GM12874 (cell line): ENCODE data around the gene RAP1A.

ENCODE experiments used
- TF ChIP-seq, protein P1 (sequence below): IDR thresholded peaks from 2 replicates; pipeline ENCODE4 v1.5.1; 2011; ENCODE audit warnings: low read depth, mild to moderate bottlenecking, control low read depth, low read length, moderate library complexity; ENCODE audit not compliant: insufficient read depth

Gene RAP1A

DNA sequence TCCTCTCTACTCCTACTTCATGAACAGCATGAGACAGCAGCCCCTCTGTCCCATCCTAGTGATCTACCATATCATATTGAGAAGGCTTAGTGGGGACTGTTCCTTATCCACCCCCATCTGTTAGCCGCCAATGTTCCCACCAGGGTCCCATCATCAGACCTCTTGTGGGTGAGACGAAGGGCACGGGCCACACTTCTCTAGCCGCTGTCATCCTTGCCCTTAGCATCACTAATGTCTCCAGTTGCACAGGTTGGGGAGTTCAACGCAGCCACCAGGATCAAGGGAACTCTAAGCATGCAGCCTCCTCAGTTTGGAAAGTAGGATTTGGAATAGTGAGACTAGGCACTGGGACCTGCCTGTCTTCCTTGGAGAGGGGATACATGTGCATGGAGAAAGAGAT is 99.5 kb downstream of the RAP1A start:
- TF ChIP-seq, protein P1, sequence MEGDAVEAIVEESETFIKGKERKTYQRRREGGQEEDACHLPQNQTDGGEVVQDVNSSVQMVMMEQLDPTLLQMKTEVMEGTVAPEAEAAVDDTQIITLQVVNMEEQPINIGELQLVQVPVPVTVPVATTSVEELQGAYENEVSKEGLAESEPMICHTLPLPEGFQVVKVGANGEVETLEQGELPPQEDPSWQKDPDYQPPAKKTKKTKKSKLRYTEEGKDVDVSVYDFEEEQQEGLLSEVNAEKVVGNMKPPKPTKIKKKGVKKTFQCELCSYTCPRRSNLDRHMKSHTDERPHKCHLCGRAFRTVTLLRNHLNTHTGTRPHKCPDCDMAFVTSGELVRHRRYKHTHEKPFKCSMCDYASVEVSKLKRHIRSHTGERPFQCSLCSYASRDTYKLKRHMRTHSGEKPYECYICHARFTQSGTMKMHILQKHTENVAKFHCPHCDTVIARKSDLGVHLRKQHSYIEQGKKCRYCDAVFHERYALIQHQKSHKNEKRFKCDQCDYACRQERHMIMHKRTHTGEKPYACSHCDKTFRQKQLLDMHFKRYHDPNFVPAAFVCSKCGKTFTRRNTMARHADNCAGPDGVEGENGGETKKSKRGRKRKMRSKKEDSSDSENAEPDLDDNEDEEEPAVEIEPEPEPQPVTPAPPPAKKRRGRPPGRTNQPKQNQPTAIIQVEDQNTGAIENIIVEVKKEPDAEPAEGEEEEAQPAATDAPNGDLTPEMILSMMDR = no peak

DNA sequence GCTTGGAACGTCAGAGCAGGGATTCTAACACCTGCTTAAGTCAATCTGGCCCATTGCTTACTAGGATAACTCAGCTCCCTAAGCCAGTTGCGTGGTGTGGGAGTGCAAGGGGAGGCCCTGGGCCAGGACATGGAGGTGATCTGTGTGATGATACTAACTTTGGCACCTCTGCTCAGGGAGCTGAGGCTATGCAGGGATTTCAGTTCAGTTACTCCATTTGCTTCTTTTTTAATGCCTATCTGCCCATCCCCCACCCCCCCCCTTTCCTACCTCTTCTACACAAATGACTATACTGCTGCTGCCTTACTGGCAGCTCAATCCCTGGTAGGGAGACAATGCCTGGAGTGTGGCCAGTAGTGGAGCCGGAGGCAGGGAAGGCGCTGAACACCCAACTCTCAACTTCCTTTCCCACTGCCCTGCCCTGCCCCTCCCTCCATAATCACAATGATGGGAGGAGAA is 100.1 kb downstream of the RAP1A start:
- TF ChIP-seq, protein P1 = no peak

DNA sequence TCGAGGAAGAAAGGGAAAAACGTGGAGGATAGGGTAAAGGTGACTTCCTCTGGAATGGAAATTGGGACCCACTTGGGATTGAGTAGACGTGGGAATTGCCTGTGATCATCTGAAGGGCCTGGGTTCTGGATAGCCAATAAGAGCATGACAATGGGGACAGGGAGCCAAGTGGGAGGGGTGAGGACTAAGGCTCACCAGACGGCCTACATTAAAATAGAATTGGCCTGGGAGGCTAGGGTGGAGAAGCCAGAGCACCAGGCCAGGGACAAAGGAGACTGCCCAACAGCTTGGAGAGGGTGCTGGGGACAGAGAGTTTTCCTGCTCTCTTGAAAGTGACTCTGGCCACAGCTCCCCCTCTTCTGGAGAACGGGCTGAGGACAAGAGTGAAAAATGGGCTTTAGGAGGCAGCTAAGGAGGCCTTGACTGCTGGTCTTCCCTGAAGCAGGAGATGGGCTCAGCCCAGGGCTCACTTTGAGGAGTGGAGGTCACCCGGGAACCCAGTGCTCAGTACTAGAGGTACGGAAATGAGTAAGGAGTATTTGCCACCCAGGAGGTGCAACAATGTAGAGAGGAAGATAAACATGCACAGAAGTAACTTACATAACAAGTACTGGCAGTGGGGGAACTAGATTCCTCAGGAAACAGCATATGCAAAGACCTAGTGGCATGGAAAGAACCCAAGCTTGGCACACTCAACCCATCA is 100.8 kb downstream of the RAP1A start:
- TF ChIP-seq, protein P1 = no peak

GRCh38 chr1:111720977-111721786 is 101.6 kb downstream of the RAP1A start:
- TF ChIP-seq, protein P1 = no peak

GRCh38 chr1:111723091-111723806 is 103.7 kb downstream of the RAP1A start:
- TF ChIP-seq, protein P1 = no peak

- TF ChIP-seq, protein P1 = no peak
Observed at GRCh38 chr1:111723871-111724270, 104.3 kb downstream of the RAP1A start.

DNA sequence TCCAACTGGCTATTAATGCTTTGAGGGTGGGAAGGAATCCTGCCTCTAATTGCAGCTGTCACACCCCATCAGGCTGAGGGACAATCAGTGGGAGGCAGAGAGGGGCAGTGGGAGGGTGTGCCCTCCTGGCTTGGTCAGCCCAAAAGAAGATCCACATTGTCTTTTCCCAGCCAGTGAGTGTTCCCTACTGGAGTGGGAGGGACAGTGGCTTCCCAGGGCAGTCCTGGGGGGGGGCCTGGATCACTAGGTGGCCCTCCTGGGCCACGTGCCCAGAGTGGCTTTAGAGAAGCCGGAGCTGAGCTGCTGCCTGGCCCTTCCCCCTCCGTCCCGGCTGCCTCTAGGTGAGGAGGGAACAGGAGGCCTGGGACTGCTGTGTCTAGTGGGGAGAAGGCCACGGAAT is 105.6 kb downstream of the RAP1A start:
- TF ChIP-seq, protein P1 = no peak
